ENCODE measurements around the gene OR7A17. TPM values are rescaled to one million over a fixed set of nuclear protein-coding genes. Genes with fewer than 3 reads are reported as not detected.

Gene OR7A17
- total and polyA plus RNA-seq, 8 donors = 0.06 to 0.10 (median 0.07) TPM; not detected in 4

GRCh38 chr19:14868497-14868896 is 17.4 kb downstream of the OR7A17 start:
- intact Hi-C loops (cut with DNase I) = no loop called here
- no peak for TF ChIP-seq CTCF (IDR thresholded peaks at IDR 0.05)
- Histone ChIP-seq H3K27me3 (peaks cover 0 to 48% of the 10 kb centered on the region in 2 donors), H3K4me3 (no peak overlapping the region), H3K36me3 (no peaks in the 10 kb centered on the region), H3K4me1 (no peaks in the 10 kb centered on the region), H3K27ac (no peak overlapping the region), H3K9me3 (no peaks in the 10 kb centered on the region)
- DNase-seq = no peak
- no peak for ATAC-seq

- no peaks in the 10 kb centered on the region for H3K4me1 ChIP-seq
- no peak within 1 kb of the TSS for H3K4me3 ChIP-seq
- no peaks in the 10 kb centered on the region for H3K9me3 ChIP-seq
- DNase-seq (no peak), ATAC-seq (no peak)
- no peak within 1 kb of the TSS for H3K27ac ChIP-seq
- TF ChIP-seq CTCF (IDR thresholded peaks at IDR 0.05) = no peak
- no peaks in the 10 kb centered on the region for H3K36me3 ChIP-seq
- peaks cover 0 to 13% of the 10 kb centered on the region in 2 donors for H3K27me3 ChIP-seq
- intact Hi-C loops (cut with DNase I) = no loop called here
Measured at GRCh38 chr19:14848822-14849221, 37.1 kb downstream of the OR7A17 start, which contains the start of gene OR7A10. Gene OR7A10, minus strand, starts transcription at chr19:14848922. Its CDS starts 7,045 bp downstream, at chr19:14841877.

- no peak for TF ChIP-seq CTCF (IDR thresholded peaks at IDR 0.05)
- Histone ChIP-seq H3K27ac (no peak overlapping the region), H3K4me3 (no peak overlapping the region), H3K4me1 (no peaks in the 10 kb centered on the region), H3K27me3 (peaks cover 0 to 17% of the 10 kb centered on the region in 2 donors), H3K36me3 (no peaks in the 10 kb centered on the region), H3K9me3 (no peaks in the 10 kb centered on the region)
- DNase-seq (no peak), ATAC-seq (no peak)
- intact Hi-C loops (cut with DNase I) = no loop called here
Measured at GRCh38 chr19:14843578-14843977, 42.4 kb downstream of the OR7A17 start.

- DNase-seq = no peak
- no peak for ATAC-seq
- Histone ChIP-seq H3K27ac (no peak overlapping the region), H3K4me1 (no peaks in the 10 kb centered on the region), H3K36me3 (no peaks in the 10 kb centered on the region), H3K4me3 (no peak overlapping the region), H3K9me3 (no peaks in the 10 kb centered on the region), H3K27me3 (peaks cover 0 to 16% of the 10 kb centered on the region in 2 donors)
- intact Hi-C loops (cut with DNase I) = no loop called here
- no peak for TF ChIP-seq CTCF (IDR thresholded peaks at IDR 0.05)
Measured at GRCh38 chr19:14843169-14843568, 42.8 kb downstream of the OR7A17 start.

- TF ChIP-seq CTCF (IDR thresholded peaks at IDR 0.05) = no peak
- no peak for DNase-seq
- Histone ChIP-seq H3K27ac (no peak overlapping the region), H3K4me1 (no peaks in the 10 kb centered on the region), H3K9me3 (no peaks in the 10 kb centered on the region), H3K27me3 (peaks cover 0 to 8% of the 10 kb centered on the region in 2 donors), H3K36me3 (no peaks in the 10 kb centered on the region), H3K4me3 (no peak overlapping the region)
- intact Hi-C loops (cut with DNase I) = no loop called here
- ATAC-seq = no peak
Measured at GRCh38 chr19:14840206-14840605, 45.7 kb downstream of the OR7A17 start.

Measured in left lung (tissue), 10 donors.